K562 (cell line): ENCODE measurements around the gene AGAP1. TPM values are rescaled to one million over a fixed set of nuclear protein-coding genes. Genes with fewer than 3 reads are reported as not detected.

Experiments used
- ATAC-seq: fragments of 200-7000 bp; cut with Tn5 transposase; 3 replicates; pipeline ENCODE4 v1.9.1; 2020; ENCODE audit warnings: moderate library complexity
- BruUV-seq: library from RNA; stranded (reverse); fragments of 400-500 nt; replicated peaks from 2 replicates; lab custom pipeline; 2021; lab: Mats Ljungman, UMichigan
- CTCF ChIA-PET: fragments of 300-600 bp; formaldehyde crosslinking; extraction: SDS; loops from one replicate; lab custom pipeline; 2021; ENCODE audit warnings: low intra/inter-chr PET ratio; lab: Yijun Ruan, JAX
- POLR2A ChIA-PET: fragments of 300-600, 350-650 bp; sonication (Branson Sonifier 250); formaldehyde crosslinking; extraction: SDS; loops from one replicate; lab custom pipeline; 2021; ENCODE audit warnings: antibody characterized with exemption, inconsistent platforms; lab: Yijun Ruan, JAX
- DNase-seq, 4 experiments: peaks; one replicate each; pipeline versions ENCODE4 v3.0.0 to v3.0.0-alpha.2; 2011 to 2018; ENCODE audit warnings: low spot score in 3 of 4, mixed read lengths in 3 of 4; ENCODE audit errors: extremely low read depth in 1 of 4
- FAIRE-seq: peaks from 2 replicates; lab custom pipeline; 2011; peaks lifted over from hg19 to GRCh38; lab: Jason Lieb, UNC
- H2AFZ ChIP-seq: 2 replicates; pipeline ENCODE4 v1.6.0; 2011; ENCODE audit warnings: low read depth, low read length, control low read depth, inconsistent platforms
- H3K27ac ChIP-seq: fragments of 200-600 bp; 3 replicates; pipeline ENCODE4 v1.8.0; 2011; ENCODE audit warnings: low read depth, mild to moderate bottlenecking, control low read depth, inconsistent platforms, low read length, moderate library complexity, mixed read lengths; ENCODE audit errors: extremely low read depth
- H3K27me3 ChIP-seq, 2 experiments: fragments of 300-600 bp in 1 of 2; 2 replicates in 1 of 2; 3 replicates in 1 of 2; pipeline versions ENCODE4 v1.6.0 to v1.8.0; 2011; ENCODE audit warnings: inconsistent platforms in 2 of 2, low read length in 2 of 2, mild to moderate bottlenecking in 1 of 2, mixed read lengths in 1 of 2, moderate library complexity in 1 of 2; ENCODE audit not compliant: control insufficient read depth in 2 of 2, insufficient read depth in 2 of 2
- H3K36me3 ChIP-seq: fragments of 300-600 bp; 3 replicates; pipeline ENCODE4 v1.8.0; 2011; ENCODE audit warnings: mild to moderate bottlenecking, low read length, inconsistent platforms; ENCODE audit not compliant: control insufficient read depth, insufficient read depth
- H3K4me1 ChIP-seq, 2 experiments: fragments of 200-600 bp in 1 of 2; replicated peaks in 1 of 2; 2 replicates in 1 of 2; 3 replicates in 1 of 2; pipeline versions ENCODE4 v1.5.1 to v1.8.0; 2011; ENCODE audit warnings: inconsistent platforms in 2 of 2, low read length in 2 of 2, mild to moderate bottlenecking in 1 of 2, mixed read lengths in 1 of 2, moderate library complexity in 1 of 2; ENCODE audit not compliant: control insufficient read depth in 2 of 2, insufficient read depth in 2 of 2
- H3K4me2 ChIP-seq: 2 replicates; pipeline ENCODE4 v1.6.1; 2011; ENCODE audit warnings: low read length, control low read depth, inconsistent platforms, mixed read lengths; ENCODE audit not compliant: insufficient read depth
- H3K4me3 ChIP-seq: fragments of 200-600 bp; sonication (generic), shearing (Covaris generic); 2 replicates; pipeline ENCODE4 v1.5.1; 2016; ENCODE audit warnings: control low read depth, inconsistent platforms
- H3K79me2 ChIP-seq: fragments of 200-600 bp; 3 replicates; pipeline ENCODE4 v1.8.0; 2011; ENCODE audit warnings: low read length, inconsistent platforms; ENCODE audit not compliant: control insufficient read depth, insufficient read depth
- H3K9ac ChIP-seq, 2 experiments: 2 replicates each; pipeline versions ENCODE4 v1.6.0 to v1.6.1; 2011; ENCODE audit warnings: low read depth in 2 of 2, low read length in 2 of 2, control low read depth in 1 of 2, inconsistent platforms in 1 of 2, mild to moderate bottlenecking in 1 of 2, mixed read lengths in 1 of 2; ENCODE audit not compliant: insufficient read depth in 1 of 2
- H3K9me1 ChIP-seq: one replicate; pipeline ENCODE4 v1.6.0; 2011; ENCODE audit warnings: inconsistent platforms, mild to moderate bottlenecking, low read length, moderate library complexity; ENCODE audit not compliant: control insufficient read depth, insufficient read depth
- H3K9me3 ChIP-seq: replicated peaks from 2 replicates; pipeline ENCODE4 v1.5.1; 2011; ENCODE audit warnings: low read depth, low read length, inconsistent platforms; ENCODE audit not compliant: control insufficient read depth, insufficient read depth
- H4K20me1 ChIP-seq: replicated peaks from 2 replicates; pipeline ENCODE4 v1.6.1; 2011; ENCODE audit warnings: low read length, inconsistent platforms, mixed read lengths; ENCODE audit not compliant: control insufficient read depth, insufficient read depth
- HMG20B ChIP-seq: fragments of 250-450 bp; sonication (Bioruptor Pico); IDR thresholded peaks from 2 replicates; pipeline ENCODE4 v1.5.0; 2021; ENCODE audit warnings: mild to moderate bottlenecking
- KLF13 ChIP-seq: fragments of 450-650 bp; IDR thresholded peaks from 2 replicates; pipeline ENCODE4 v1.6.1; 2016; ENCODE audit warnings: missing genetic modification characterization, low read depth, mild to moderate bottlenecking, missing compliant biosample characterization, moderate library complexity, borderline replicate concordance
- PHF8 ChIP-seq: fragments of 200-600 bp; sonication (generic); IDR thresholded peaks from 2 replicates; pipeline ENCODE4 v1.6.1; 2012; ENCODE audit warnings: mixed run types, mild to moderate bottlenecking, inconsistent platforms, low read length, moderate library complexity, borderline replicate concordance
- RB1 ChIP-seq: fragments of 450-650 bp; IDR thresholded peaks from 2 replicates; pipeline ENCODE4 v1.6.1; 2017; ENCODE audit warnings: low read depth, mild to moderate bottlenecking
- RBM25 ChIP-seq: fragments of 200-400 bp; formaldehyde crosslinking; IDR thresholded peaks from 2 replicates; pipeline ENCODE4 v1.6.1; 2018; ENCODE audit warnings: low read length, low read depth, moderate library complexity; ENCODE audit not compliant: severe bottlenecking
- SMARCA4 ChIP-seq: fragments of 450-650 bp; IDR thresholded peaks from 2 replicates; pipeline ENCODE4 v1.6.1; 2016
- STAT5A ChIP-seq: IDR thresholded peaks from 2 replicates; pipeline ENCODE4 v1.6.1; 2012; ENCODE audit warnings: low read length, inconsistent platforms, borderline replicate concordance
- ZBTB26 ChIP-seq: fragments of 450-650 bp; formaldehyde crosslinking; IDR thresholded peaks from 2 replicates; pipeline ENCODE4 v1.4.0; 2022; ENCODE audit warnings: missing genetic modification characterization
- ZBTB49 ChIP-seq: sonication (generic); formaldehyde crosslinking; IDR thresholded peaks from 2 replicates; pipeline ENCODE4 v1.8.0; 2022; ENCODE audit warnings: missing genetic modification reagents, mild to moderate bottlenecking, borderline replicate concordance
- ZNF232 ChIP-seq: sonication (generic); formaldehyde crosslinking; IDR thresholded peaks from 2 replicates; pipeline ENCODE4 v1.8.0; 2022; ENCODE audit warnings: mild to moderate bottlenecking, missing genetic modification reagents
- ZNF778 ChIP-seq: fragments of 450-650 bp; formaldehyde crosslinking; IDR thresholded peaks from 2 replicates; pipeline ENCODE4 v1.4.0; 2020; ENCODE audit warnings: mild to moderate bottlenecking, moderate library complexity
- ZSCAN32 ChIP-seq: fragments of 450-650 bp; formaldehyde crosslinking; IDR thresholded peaks from 2 replicates; pipeline ENCODE4 v1.4.0; 2020; ENCODE audit warnings: mild to moderate bottlenecking, moderate library complexity
- WGBS: fragments of 100-300 bp; shearing (Covaris generic); methylation state at CpG from one replicate; pipeline ENCODE4 v1.1.6; 2016; ENCODE audit warnings: low coverage, mixed read lengths; ENCODE audit not compliant: insufficient coverage; ENCODE audit errors: missing lambda C conversion rate; 5-methylcytosine and 5-hydroxymethylcytosine counted together
- in situ Hi-C: fragments of 300-500 bp; cut with MboI; formaldehyde crosslinking; loops from 4 replicates; pipeline ENCODE4 v1.15.0; 2018; ENCODE audit warnings: inconsistent platforms, mixed read lengths
- intact Hi-C: fragments of 100-400 bp; cut with micrococcal nuclease; formaldehyde crosslinking; loops from 2 replicates; pipeline ENCODE4 v1.14.2; 2022
- polyA plus RNA-seq, 8 experiments: library from polyadenylated mRNA; depleted of rRNA in 4 of 8; stranded (reverse) in 5 of 8; unstranded in 3 of 8; fragments of >200 nt; fragmentation: Nextera tagmentation in 2 of 8; fragmentation: Illumina TruSeq in 1 of 8; extraction: Ambion mirVana in 2 of 8; extraction: Trizol in 1 of 8; gene quantifications; 2 replicates each; pipeline versions ENCODE4 v1.2.1 to v1.2.3, GENCODE V29; 2011 to 2014; ENCODE audit warnings: inconsistent platforms in 1 of 8, missing spikeins in 1 of 8
- total RNA-seq, 7 experiments: library from RNA; depleted of rRNA in 6 of 7; stranded (reverse); fragments of >200 nt in 6 of 7; fragmentation: Illumina TruSeq in 2 of 7; extraction: Trizol in 2 of 7; gene quantifications; 2 replicates each; pipeline versions ENCODE4 v1.2.1 to v1.2.3, GENCODE V29; 2011 to 2021; ENCODE audit warnings: low replicate concordance in 1 of 7

AGAP1 gene
- total and polyA plus RNA-seq, 9 of the 15 experiments (the other 6 are each of a cell fraction or from before 2014, with no cell fraction given) = 1.3 to 24.0 (median 10.6) TPM

- intact Hi-C loops (no loop called here), in situ Hi-C loops (no loop called here)
- TF ChIP-seq RB1 = no peak
- no peak for TF ChIP-seq ZNF778 (CRISPR knock-in tag)
- no peak for TF ChIP-seq ZBTB49 (CRISPR knock-in tag)
- no peak for TF ChIP-seq ZSCAN32 (CRISPR knock-in tag)
- no peak for TF ChIP-seq KLF13 (tag)
- TF ChIP-seq PHF8 = no peak
- no peak for TF ChIP-seq SMARCA4
- TF ChIP-seq RBM25 = no peak
- TF ChIP-seq STAT5A = no peak
- no peak for TF ChIP-seq ZNF232 (CRISPR knock-in tag)
- TF ChIP-seq ZBTB26 (CRISPR knock-in tag) = no peak
- no peak for TF ChIP-seq HMG20B (CRISPR knock-in tag)
- Histone ChIP-seq H2AFZ (no peak overlapping the region), H3K9me1 (no peaks in the 10 kb centered on the region), H3K9ac (no peak overlapping the region), H3K36me3 (no peaks in the 10 kb centered on the region), H3K79me2 (peaks cover 63% of the 10 kb centered on the region), H3K4me1 (peaks cover 0 to 3% of the 10 kb centered on the region in 2 experiments; a peak in 1 of 5 replicates), H3K4me3 (no peak overlapping the region), H3K4me2 (no peak overlapping the region), H3K9me3 (no peaks in the 10 kb centered on the region), H3K27me3 (no peaks in the 10 kb centered on the region), H3K27ac (no peak overlapping the region), H4K20me1 (peaks cover 3% of the 10 kb centered on the region; the same call in 1 of the 2 replicates)
- DNase-seq = no peak
- 43% methylated on average over 2 of the region's 2 CpGs for WGBS
- no TSS peak for BruUV-seq
- ChIA-PET POLR2A (interaction anchor here (1.3 kb wide), 1 partner anchor 15 kb away, joined by 4 read pairs; no protein-coding TSS in a partner anchor), CTCF (no interaction called here)
- no peak for FAIRE-seq
- no peak for ATAC-seq
Measured at GRCh38 chr2:235616885-235617284, 123.0 kb downstream of the AGAP1 start.
